Ovary (tissue), 9 donors: ENCODE data around the gene DNAAF5. TPM values are rescaled to one million over a fixed set of nuclear protein-coding genes. Genes with fewer than 3 reads are reported as not detected.

ENCODE experiments used
- DNase-seq, 5 donors: peaks; one replicate each; pipeline ENCODE4 v3.0.0-alpha.2; 2019 to 2020
- H3K27ac ChIP-seq, 2 donors: fragments of 200-600 bp; one replicate each; pipeline versions ENCODE4 v1.5.1 to v1.8.0; 2019 to 2022
- H3K27me3 ChIP-seq: fragments of 200-600 bp; one replicate; pipeline ENCODE4 v1.8.0; 2022
- H3K36me3 ChIP-seq: fragments of 200-600 bp; sonication (generic); one replicate; pipeline ENCODE4 v1.5.1; 2019
- H3K4me1 ChIP-seq: one replicate; pipeline ENCODE4 v1.8.1; 2013; ENCODE audit warnings: mild to moderate bottlenecking, moderate library complexity; ENCODE audit not compliant: insufficient read depth
- H3K4me3 ChIP-seq: fragments of 200-600 bp; sonication (generic); one replicate; pipeline ENCODE4 v1.5.1; 2017
- H3K9me3 ChIP-seq, 2 donors: fragments of 200-600 bp in 1 of 2; sonication (generic) in 1 of 2; one replicate each; pipeline versions ENCODE4 v1.5.1 to v1.8.1; 2013 to 2019; ENCODE audit warnings: mild to moderate bottlenecking in 1 of 2, moderate library complexity in 1 of 2
- CTCF ChIP-seq, 3 donors: fragments of 450-650 bp in 2 of 3; fragments of 200-600 bp in 1 of 3; IDR thresholded peaks; one replicate each; pipeline versions ENCODE4 v1.5.1 to v1.8.0; 2016 to 2022; ENCODE audit warnings: antibody characterized with exemption in 3 of 3, mild to moderate bottlenecking in 1 of 3
- EP300 ChIP-seq: sonication (generic); formaldehyde crosslinking; IDR thresholded peaks from one replicate; pipeline ENCODE4 v1.6.1; 2017; ENCODE audit warnings: antibody characterized with exemption
- POLR2A ChIP-seq: fragments of 450-650 bp; IDR thresholded peaks from one replicate; pipeline ENCODE4 v1.6.1; 2017; ENCODE audit warnings: antibody characterized with exemption, mild to moderate bottlenecking, moderate library complexity
- WGBS, 3 donors: extraction: QIAGEN DNeasy Blood & Tissue Kit in 1 of 3; methylation state at CpG; one replicate each; pipeline versions ENCODE4 v1.1.5 to v1.1.7; 2013 to 2017; 5-methylcytosine and 5-hydroxymethylcytosine counted together
- intact Hi-C, 4 donors: fragments of 100-400 bp; cut with DNase I; formaldehyde crosslinking; loops; one replicate each; pipeline versions ENCODE4 v1.11.0 to v1.15.1; 2022 to 2023
- polyA plus RNA-seq, 2 donors: library from polyadenylated mRNA; stranded (reverse); fragments of 200-250 nt in 1 of 2; fragments of 350-450 nt in 1 of 2; fragmentation: Illumina TruSeq in 1 of 2; extraction: RNeasy Lipid Tissue Mini Kit (QIAGEN cat#74804) in 1 of 2; gene quantifications; one replicate each; pipeline ENCODE4 v1.2.3, GENCODE V29; 2013 to 2014
- total RNA-seq, 7 donors: library from RNA; depleted of rRNA in 2 of 7; stranded (reverse); fragments of >200 nt in 2 of 7; fragmentation: NEBNext Ultra II Directional in 3 of 7; extraction: Animal tissue kit (Norgen Biotek cat#: 25700) in 3 of 7; gene quantifications; one replicate each; pipeline versions ENCODE4 v1.1.0 to v1.2.4, GENCODE V29; 2016 to 2023
- donor health status: DM: no; HTN: no; CAD: no; lungs with moderate emphysema.
- donor health status: DM: no; HTN: no; CAD: no.
- donor health status: Bipolar disorder and iron deficiency.
- donor health status: DM: yes; HTN: yes; CAD: no.
- donor health status: DM: no; HTN: no; CAD: no.
- donor health status: DM: yes; HTN: yes; CAD: no.

The DNAAF5 gene
- total and polyA plus RNA-seq, 9 donors: 12.9 to 41.0 (median 21.3) TPM

- TF ChIP-seq CTCF (IDR thresholded peaks at IDR 0.05) (no peak), POLR2A (no peak), EP300 (no peak)
- H3K4me1 ChIP-seq: peaks cover 14% of the 10 kb centered on the region
- intact Hi-C loops: loop anchor here in 2 of 4 donors (5.0 to 10.0 kb wide), 2 partner anchors 265 to 457 kb away; partner anchors contain the start of gene PDGFA (in 1 of the 2)
- WGBS, 3 donors: 85 to 89% (median 86%) methylated on average over 9 of the region's 9 CpGs
- no peaks in the 10 kb centered on the region for H3K9me3 ChIP-seq
- no peaks in the 10 kb centered on the region for H3K36me3 ChIP-seq
- no peak overlapping the region for H3K4me3 ChIP-seq
- no peak for DNase-seq
- no peak overlapping the region for H3K27ac ChIP-seq
- no peaks in the 10 kb centered on the region for H3K27me3 ChIP-seq
Observed at GRCh38 chr7:779480-779879, 53.0 kb downstream of the DNAAF5 start.

DNA sequence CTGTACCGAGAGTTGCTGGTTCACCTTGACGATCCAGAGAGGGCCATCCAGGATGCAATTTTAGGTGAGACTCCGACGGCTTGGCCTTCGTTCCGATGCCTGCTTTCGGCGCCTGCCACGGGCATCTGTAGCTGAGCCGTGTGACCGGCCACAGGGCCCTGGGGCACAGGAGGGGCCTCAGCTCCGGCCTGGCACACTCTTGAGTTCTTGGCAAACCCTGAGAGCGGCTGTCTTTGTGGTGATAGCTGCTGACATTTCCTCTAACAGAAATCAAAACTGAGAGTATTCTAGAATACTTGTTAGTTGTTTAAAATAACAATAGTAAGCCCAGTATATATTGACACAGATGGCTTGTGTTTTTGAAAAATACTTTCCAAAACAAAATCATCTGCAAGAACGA lies 53.6 kb downstream of the DNAAF5 start:
- H3K36me3 ChIP-seq: no peaks in the 10 kb centered on the region

GRCh38 chr7:780516-780915 lies 54.0 kb downstream of the DNAAF5 start:
- no peak overlapping the region for H3K4me3 ChIP-seq
- no peaks in the 10 kb centered on the region for H3K27me3 ChIP-seq
- intact Hi-C loops: loop anchor here in 2 of 4 donors (10.0 kb wide), 3 partner anchors 54 to 204 kb away; partner anchors contain the start of genes CYP2W1 (in 1 of the 2), GET4 (in 1 of the 2) and SUN1 (in 1 of the 2)
- no peak overlapping the region for H3K27ac ChIP-seq
- peaks cover 14% of the 10 kb centered on the region for H3K4me1 ChIP-seq
- 65 to 83% (median 75%) methylated on average over 10 of the region's 10 CpGs for WGBS, 3 donors
- no peaks in the 10 kb centered on the region for H3K9me3 ChIP-seq
- DNase-seq: no peak
- TF ChIP-seq POLR2A: no peak
- no peak for TF ChIP-seq EP300
- TF ChIP-seq CTCF (IDR thresholded peaks at IDR 0.05): no peak
- no peaks in the 10 kb centered on the region for H3K36me3 ChIP-seq

More for the DNA sequence above, 53.6 kb downstream of the DNAAF5 start:
- H3K4me1 ChIP-seq: peaks cover 14% of the 10 kb centered on the region
- H3K4me3 ChIP-seq: no peak overlapping the region
- no peak for TF ChIP-seq CTCF (IDR thresholded peaks at IDR 0.05)
- no peak for TF ChIP-seq POLR2A
- no peak for TF ChIP-seq EP300
- H3K27ac ChIP-seq: no peak overlapping the region
- intact Hi-C loops: loop anchor here in 2 of 4 donors (10.0 kb wide), 3 partner anchors 55 to 205 kb away; partner anchors contain the start of genes CYP2W1 (in 1 of the 2), GET4 (in 1 of the 2) and SUN1 (in 1 of the 2)
- WGBS, 3 donors: 62 to 76% (median 76%) methylated on average over 14 of the region's 14 CpGs
- no peaks in the 10 kb centered on the region for H3K9me3 ChIP-seq
- no peak for DNase-seq
- no peaks in the 10 kb centered on the region for H3K27me3 ChIP-seq

DNA sequence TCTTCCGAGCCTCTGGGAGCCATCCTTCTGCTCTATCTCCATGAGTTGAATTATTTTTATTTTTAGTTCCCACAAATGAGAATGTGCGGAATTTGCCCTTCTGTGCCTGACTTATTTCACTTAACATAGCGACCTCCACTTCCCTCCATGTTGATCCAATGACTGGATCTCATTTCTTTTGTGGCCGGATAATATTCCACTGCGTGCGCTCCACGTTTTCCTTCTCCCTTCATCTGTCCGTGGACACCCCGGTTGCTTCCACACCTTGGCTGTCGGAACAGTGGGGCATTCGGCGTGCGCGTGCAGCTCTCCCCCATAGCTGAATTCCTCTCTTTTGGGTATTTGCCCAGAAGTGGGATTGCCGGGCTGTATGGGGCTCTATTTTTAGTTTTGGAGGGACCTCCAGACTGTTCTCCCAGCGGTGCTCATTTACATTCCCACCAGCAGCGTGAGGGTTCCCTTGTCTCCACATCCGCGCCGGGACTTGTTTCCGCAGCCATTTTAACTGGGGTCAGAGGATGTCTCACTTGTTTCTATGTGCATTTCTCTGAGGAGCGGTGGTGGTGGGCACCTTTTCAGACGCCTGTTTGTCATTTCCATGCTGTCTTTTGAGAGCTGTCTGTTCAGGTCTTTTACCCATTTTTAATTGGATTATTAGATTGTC lies 54.8 kb downstream of the DNAAF5 start:
- Histone ChIP-seq H3K4me1 (peaks cover 15% of the 10 kb centered on the region), H3K4me3 (no peak overlapping the region), H3K27ac (peak overlapping the region in 1 of 2 donors; percentile 60), H3K27me3 (no peaks in the 10 kb centered on the region), H3K36me3 (no peaks in the 10 kb centered on the region), H3K9me3 (no peaks in the 10 kb centered on the region)
- DNase-seq: peak in 4 of 5 donors; percentile 48 to 63 (median 56)
- intact Hi-C loops: loop anchor here in 2 of 4 donors (10.0 kb wide), 3 partner anchors 53 to 203 kb away; partner anchors contain the start of genes CYP2W1 (in 1 of the 2), GET4 (in 1 of the 2) and SUN1 (in 1 of the 2)
- WGBS, 3 donors: 15 to 30% (median 20%) methylated on average over 23 of the region's 23 CpGs
- TF ChIP-seq CTCF (IDR thresholded peaks at IDR 0.05) (no peak), POLR2A (no peak), EP300 (no peak)
